ENCODE data around the gene BCKDK.

Gene BCKDK

GRCh38 chr16:31080035-31080629, 28.1 kb upstream of the BCKDK start:
- TF ChIP-seq CTCF (IDR thresholded peaks at IDR 0.05; ENCODE audit: extremely low read depth, insufficient read depth, missing control alignments) = no peak
- no peak for DNase-seq (ENCODE audit: low spot score)
- in situ Hi-C loops (cut with MboI; ENCODE audit: low pct_unique_long_range_greater_than_20kb, low sequenced_read_pairs, unreplicated experiment) = no loop called here

DNA sequence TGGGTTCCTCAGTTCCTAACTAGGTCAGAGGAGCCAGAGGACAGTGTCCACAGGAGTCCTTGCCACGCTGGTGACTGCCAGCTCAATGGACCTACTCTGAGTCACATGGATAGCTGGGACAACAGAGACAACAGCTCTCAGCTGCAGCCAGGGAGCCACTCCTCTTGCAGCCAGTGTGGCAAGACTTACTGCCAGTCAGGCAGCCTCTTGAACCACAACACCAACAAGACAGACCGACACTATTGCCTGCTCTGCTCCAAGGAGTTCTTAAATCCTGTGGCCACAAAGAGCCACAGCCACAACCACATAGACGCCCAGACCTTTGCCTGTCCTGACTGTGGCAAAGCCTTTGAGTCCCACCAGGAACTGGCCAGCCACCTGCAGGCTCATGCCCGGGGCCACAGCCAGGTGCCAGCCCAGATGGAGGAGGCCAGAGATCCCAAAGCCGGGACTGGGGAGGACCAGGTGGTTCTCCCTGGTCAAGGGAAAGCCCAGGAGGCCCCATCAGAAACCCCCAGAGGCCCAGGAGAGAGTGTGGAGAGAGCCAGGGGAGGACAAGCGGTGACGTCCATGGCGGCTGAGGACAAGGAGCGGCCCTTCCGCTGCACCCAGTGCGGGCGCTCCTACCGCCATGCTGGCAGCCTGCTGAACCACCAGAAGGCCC, 27.3 kb upstream of the BCKDK start:
- in situ Hi-C loops (cut with MboI; ENCODE audit: low pct_unique_long_range_greater_than_20kb, low sequenced_read_pairs, unreplicated experiment) = no loop called here
- no peak for DNase-seq (ENCODE audit: low spot score)

GRCh38 chr16:31081428-31082351, 26.5 kb upstream of the BCKDK start:
- no peak for TF ChIP-seq CTCF (IDR thresholded peaks at IDR 0.05; ENCODE audit: extremely low read depth, insufficient read depth, missing control alignments)
- no peak for DNase-seq (ENCODE audit: low spot score)
- in situ Hi-C loops (cut with MboI; ENCODE audit: low pct_unique_long_range_greater_than_20kb, low sequenced_read_pairs, unreplicated experiment) = no loop called here

More for the DNA sequence above, 27.3 kb upstream of the BCKDK start:
- TF ChIP-seq CTCF (IDR thresholded peaks at IDR 0.05; ENCODE audit: extremely low read depth, insufficient read depth, missing control alignments) = no peak

DNA sequence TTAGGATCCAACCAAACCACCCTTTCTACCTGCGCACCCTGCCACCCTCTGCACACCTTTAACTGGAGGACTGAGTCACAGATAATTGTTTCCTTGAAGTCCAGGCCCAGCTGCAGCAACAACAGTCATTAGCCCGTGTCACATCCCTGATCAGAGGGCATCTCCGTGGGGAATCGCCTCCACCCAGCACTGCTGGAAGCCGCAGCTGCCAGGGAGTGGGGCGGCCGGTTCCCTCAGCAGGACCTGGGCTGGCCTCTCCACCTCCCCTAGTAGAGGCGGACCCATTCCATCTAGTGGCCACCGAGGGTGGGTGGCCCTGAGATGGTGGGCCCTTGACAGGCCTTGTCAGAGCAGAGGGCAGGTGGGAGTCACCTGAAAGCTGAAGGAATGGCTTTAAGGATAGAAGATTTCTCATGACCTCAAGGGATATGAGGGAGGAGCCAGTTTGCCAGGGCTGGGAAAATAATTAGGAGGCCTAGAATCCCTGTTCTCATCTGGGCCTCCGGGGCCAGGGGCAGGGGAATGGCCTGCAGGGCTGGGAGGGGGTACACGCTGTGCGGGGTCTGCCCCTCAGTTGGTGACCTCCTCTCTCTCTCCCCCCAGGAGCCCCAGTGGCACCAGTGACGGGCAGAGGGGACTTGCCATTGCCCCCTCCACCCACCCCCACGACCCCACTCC, 25.7 kb upstream of the BCKDK start:
- no peak for DNase-seq (ENCODE audit: low spot score)
- in situ Hi-C loops (cut with MboI; ENCODE audit: low pct_unique_long_range_greater_than_20kb, low sequenced_read_pairs, unreplicated experiment) = no loop called here
- TF ChIP-seq CTCF (IDR thresholded peaks at IDR 0.05; ENCODE audit: extremely low read depth, insufficient read depth, missing control alignments) = no peak

GRCh38 chr16:31083081-31083480, 25.1 kb upstream of the BCKDK start:
- no peak for DNase-seq (ENCODE audit: low spot score)
- TF ChIP-seq CTCF (IDR thresholded peaks at IDR 0.05; ENCODE audit: extremely low read depth, insufficient read depth, missing control alignments) = no peak
- in situ Hi-C loops (cut with MboI; ENCODE audit: low pct_unique_long_range_greater_than_20kb, low sequenced_read_pairs, unreplicated experiment) = no loop called here

- TF ChIP-seq CTCF (IDR thresholded peaks at IDR 0.05; ENCODE audit: extremely low read depth, insufficient read depth, missing control alignments) = no peak
- in situ Hi-C loops (cut with MboI; ENCODE audit: low pct_unique_long_range_greater_than_20kb, low sequenced_read_pairs, unreplicated experiment) = no loop called here
- no peak for DNase-seq (ENCODE audit: low spot score)
Observed at GRCh38 chr16:31083556-31083955, 24.6 kb upstream of the BCKDK start.
